H1 (cell line): ENCODE data around the gene ROM1. TPM values are rescaled to one million over a fixed set of nuclear protein-coding genes. Genes with fewer than 3 reads are reported as not detected.

Source experiments
- CTCF ChIA-PET: fragments of 300-600 bp; sonication (Branson Sonifier 250); formaldehyde crosslinking; loops from one replicate; lab custom pipeline; 2021; ENCODE audit not compliant: partially characterized antibody; lab: Charles Lee
- POLR2A ChIA-PET: fragments of 300-600 bp; sonication (Branson Sonifier 250); formaldehyde crosslinking; loops from one replicate; lab custom pipeline; 2021; ENCODE audit warnings: inconsistent platforms; ENCODE audit not compliant: partially characterized antibody; lab: Charles Lee
- DNase-seq, 2 experiments: peaks; one replicate each; pipeline versions ENCODE4 v3.0.0 to v3.0.0-alpha.2; 2010 to 2022; ENCODE audit warnings: low spot score in 2 of 2, low read depth in 1 of 2, mixed read lengths in 1 of 2
- FAIRE-seq: peaks from 2 replicates; lab custom pipeline; 2011; peaks lifted over from hg19 to GRCh38; lab: Jason Lieb, UNC
- H2AFZ ChIP-seq: 2 replicates; pipeline ENCODE4 v1.8.1; 2012; ENCODE audit warnings: low read length, inconsistent platforms
- H2AK5ac ChIP-seq: 2 replicates; pipeline ENCODE4 v1.6.1; 2013; ENCODE audit warnings: low read depth, low read length
- H2BK120ac ChIP-seq: replicated peaks from 2 replicates; pipeline ENCODE3; 2013; ENCODE audit warnings: low read depth, low read length, inconsistent platforms
- H2BK12ac ChIP-seq: 2 replicates; pipeline ENCODE4 v1.6.1; 2013; ENCODE audit warnings: low read depth, low read length
- H2BK15ac ChIP-seq: 2 replicates; pipeline ENCODE4 v1.6.1; 2013; ENCODE audit warnings: low read length
- H2BK20ac ChIP-seq: 2 replicates; pipeline ENCODE4 v1.6.1; 2013; ENCODE audit warnings: low read length
- H2BK5ac ChIP-seq: 2 replicates; pipeline ENCODE4 v1.6.1; 2013; ENCODE audit warnings: low read depth, low read length
- H3K14ac ChIP-seq: 2 replicates; pipeline ENCODE4 v1.6.1; 2013; ENCODE audit warnings: inconsistent platforms; ENCODE audit not compliant: insufficient read length
- H3K18ac ChIP-seq: 2 replicates; pipeline ENCODE4 v1.6.1; 2013; ENCODE audit warnings: low read length; ENCODE audit errors: extremely low read depth
- H3K23ac ChIP-seq: 2 replicates; pipeline ENCODE4 v1.6.1; 2013; ENCODE audit warnings: inconsistent platforms; ENCODE audit not compliant: insufficient read length
- H3K23me2 ChIP-seq: 2 replicates; pipeline ENCODE4 v1.6.1; 2013; ENCODE audit warnings: low read depth, low read length
- H3K27ac ChIP-seq: 2 replicates; pipeline ENCODE4 v1.6.1; 2011; ENCODE audit warnings: low read depth, low read length, inconsistent platforms
- H3K27me3 ChIP-seq, 4 experiments: replicated peaks in 1 of 4; 1 replicate in 1 of 4; 2 replicates in 3 of 4; pipeline versions ENCODE4 v1.6.1 to v1.8.1; 2011 to 2013; ENCODE audit warnings: low read length in 3 of 4, mild to moderate bottlenecking in 3 of 4, inconsistent platforms in 2 of 4, mixed read lengths in 2 of 4, moderate library complexity in 1 of 4; ENCODE audit not compliant: control insufficient read depth in 3 of 4, insufficient read depth in 3 of 4; ENCODE audit errors: extremely low read depth in 1 of 4
- H3K36me3 ChIP-seq, 4 experiments: 2 replicates each; pipeline versions ENCODE4 v1.6.1 to v1.8.1; 2011 to 2013; ENCODE audit warnings: mild to moderate bottlenecking in 4 of 4, low read length in 3 of 4, moderate library complexity in 2 of 4, control low read depth in 1 of 4, inconsistent platforms in 1 of 4; ENCODE audit not compliant: insufficient read depth in 4 of 4, control insufficient read depth in 2 of 4
- H3K4ac ChIP-seq: replicated peaks from 2 replicates; pipeline ENCODE3; 2013; ENCODE audit warnings: low read length, low read depth, mixed read lengths, inconsistent platforms; ENCODE audit not compliant: insufficient read length
- H3K4me1 ChIP-seq, 4 experiments: replicated peaks in 1 of 4; 1 replicate in 1 of 4; 2 replicates in 3 of 4; pipeline versions ENCODE4 v1.6.1 to v1.8.1; 2011 to 2013; ENCODE audit warnings: low read length in 3 of 4, inconsistent platforms in 2 of 4, mixed read lengths in 1 of 4; ENCODE audit not compliant: insufficient read depth in 4 of 4, control insufficient read depth in 3 of 4
- H3K4me2 ChIP-seq, 2 experiments: 2 replicates each; pipeline versions ENCODE4 v1.6.1 to v1.8.1; 2011 to 2013; ENCODE audit warnings: low read depth in 2 of 2, low read length in 2 of 2, control low read depth in 1 of 2, inconsistent platforms in 1 of 2, mild to moderate bottlenecking in 1 of 2; ENCODE audit not compliant: insufficient read depth in 1 of 2
- H3K4me3 ChIP-seq, 4 experiments: fragments of 200-600, 300-600 bp in 1 of 4; sonication (generic), shearing (Covaris generic), sonication (Bioruptor Twin) in 1 of 4; 2 replicates each; pipeline versions ENCODE4 v1.5.1 to v1.8.1; 2011 to 2016; ENCODE audit warnings: low read length in 4 of 4, low read depth in 3 of 4, control low read depth in 2 of 4, inconsistent platforms in 2 of 4, mild to moderate bottlenecking in 2 of 4, mixed read lengths in 1 of 4, moderate library complexity in 1 of 4; ENCODE audit not compliant: insufficient read depth in 2 of 4; ENCODE audit errors: extremely low read depth in 1 of 4
- H3K56ac ChIP-seq: replicated peaks from 2 replicates; pipeline ENCODE3; 2013; ENCODE audit warnings: low read depth, mild to moderate bottlenecking, mixed read lengths, low read length, inconsistent platforms; ENCODE audit not compliant: insufficient read length
- H3K79me1 ChIP-seq: 2 replicates; pipeline ENCODE4 v1.6.1; 2013; ENCODE audit warnings: low read depth, low read length, control low read depth
- H3K79me2 ChIP-seq, 2 experiments: 2 replicates each; pipeline versions ENCODE4 v1.6.1 to v1.8.1; 2012 to 2013; ENCODE audit warnings: low read length in 2 of 2, mild to moderate bottlenecking in 2 of 2, inconsistent platforms in 1 of 2; ENCODE audit not compliant: insufficient read depth in 2 of 2, control insufficient read depth in 1 of 2
- H3K9ac ChIP-seq, 4 experiments: replicated peaks in 1 of 4; 1 replicate in 1 of 4; 2 replicates in 3 of 4; pipeline versions ENCODE4 v1.6.1 to v1.8.1; 2011 to 2013; ENCODE audit warnings: low read depth in 3 of 4, low read length in 3 of 4, control low read depth in 2 of 4, mild to moderate bottlenecking in 2 of 4, moderate library complexity in 2 of 4, inconsistent platforms in 1 of 4; ENCODE audit errors: extremely low read depth in 1 of 4
- H3K9me3 ChIP-seq, 2 experiments: 2 replicates each; pipeline versions ENCODE4 v1.6.1 to v1.8.1; 2012 to 2013; ENCODE audit warnings: mild to moderate bottlenecking in 2 of 2, moderate library complexity in 2 of 2, control low read depth in 1 of 2, inconsistent platforms in 1 of 2, low read depth in 1 of 2, low read length in 1 of 2, mixed read lengths in 1 of 2; ENCODE audit not compliant: insufficient read depth in 2 of 2
- H4K20me1 ChIP-seq, 2 experiments: replicated peaks in 1 of 2; 2 replicates each; pipeline versions ENCODE3 to v1.8.1; 2011 to 2013; ENCODE audit warnings: inconsistent platforms in 2 of 2, low read length in 2 of 2, mild to moderate bottlenecking in 1 of 2; ENCODE audit not compliant: insufficient read depth in 2 of 2, control insufficient read depth in 1 of 2
- H4K5ac ChIP-seq: 2 replicates; pipeline ENCODE4 v1.6.1; 2013; ENCODE audit warnings: low read length, low read depth, mixed read lengths, inconsistent platforms; ENCODE audit not compliant: insufficient read length
- H4K8ac ChIP-seq: 2 replicates; pipeline ENCODE4 v1.8.0; 2013; ENCODE audit warnings: mild to moderate bottlenecking, moderate library complexity, low read length, inconsistent platforms; ENCODE audit not compliant: insufficient read depth; ENCODE audit errors: extremely low read depth
- H4K91ac ChIP-seq: replicated peaks from 2 replicates; pipeline ENCODE3; 2013; ENCODE audit warnings: low read length, mixed read lengths, inconsistent platforms; ENCODE audit not compliant: insufficient read length
- ASH2L ChIP-seq: fragments of 200-600, 300-600 bp; sonication (generic); IDR thresholded peaks from one replicate; pipeline ENCODE4 v1.7.1; 2017; ENCODE audit warnings: low read length
- CHD2 ChIP-seq: IDR thresholded peaks from 2 replicates; pipeline ENCODE4 v1.6.1; 2012; ENCODE audit warnings: low read length, improper control_type of control experiment
- EGR1 ChIP-seq: IDR thresholded peaks from 2 replicates; pipeline ENCODE4 v1.6.1; 2011; ENCODE audit warnings: low read depth, low read length, borderline replicate concordance
- HDAC6 ChIP-seq: IDR thresholded peaks from one replicate; pipeline ENCODE4 v1.7.1; 2012; ENCODE audit warnings: low read depth, mild to moderate bottlenecking, inconsistent platforms, low read length, moderate library complexity
- NANOG ChIP-seq: IDR thresholded peaks from 2 replicates; pipeline ENCODE4 v1.6.1; 2011; ENCODE audit warnings: low read length, low read depth, mild to moderate bottlenecking, inconsistent platforms; ENCODE audit not compliant: insufficient read depth, poor library complexity, severe bottlenecking
- POLR2A ChIP-seq, 2 experiments: IDR thresholded peaks; 1 replicate in 1 of 2; 2 replicates in 1 of 2; pipeline ENCODE4 v1.6.1; 2011; ENCODE audit warnings: low read depth in 2 of 2, low read length in 2 of 2, mild to moderate bottlenecking in 2 of 2; ENCODE audit errors: control extremely low read depth in 1 of 2
- RBBP5 ChIP-seq: IDR thresholded peaks from 2 replicates; pipeline ENCODE4 v1.7.1; 2012; ENCODE audit warnings: low read depth, mild to moderate bottlenecking, inconsistent platforms, low read length, moderate library complexity, borderline replicate concordance
- RXRA ChIP-seq: IDR thresholded peaks from 2 replicates; pipeline ENCODE4 v1.6.1; 2011; ENCODE audit warnings: low read depth, mild to moderate bottlenecking, low read length, moderate library complexity; ENCODE audit not compliant: insufficient read depth
- SIN3A ChIP-seq, 2 experiments: IDR thresholded peaks in 1 of 2; conservative IDR thresholded peaks in 1 of 2; 2 replicates each; pipeline ENCODE4 v1.6.1; 2011 to 2012; ENCODE audit warnings: low read length in 2 of 2, improper control_type of control experiment in 1 of 2, low read depth in 1 of 2, mild to moderate bottlenecking in 1 of 2
- SRF ChIP-seq: IDR thresholded peaks from 2 replicates; pipeline ENCODE4 v1.6.1; 2011; ENCODE audit warnings: mild to moderate bottlenecking, low read depth, low read length, moderate library complexity
- SUZ12 ChIP-seq: fragments of 200-600 bp; sonication (generic); IDR thresholded peaks from 2 replicates; pipeline ENCODE4 v1.6.1; 2012; ENCODE audit warnings: mild to moderate bottlenecking, inconsistent platforms, low read length, moderate library complexity, mixed read lengths
- TAF7 ChIP-seq: optimal IDR thresholded peaks from 2 replicates; pipeline ENCODE3; 2011; ENCODE audit warnings: low read depth, mild to moderate bottlenecking, inconsistent platforms, low read length, moderate library complexity, borderline replicate concordance
- WGBS, 2 experiments: shearing (Covaris generic) in 1 of 2; methylation state at CpG; one replicate each; pipeline versions ENCODE4 v1.1.6 to v1.1.7; 2013 to 2015; ENCODE audit warnings: low lambda C conversion rate in 2 of 2, mixed read lengths in 2 of 2, inconsistent platforms in 1 of 2, low coverage in 1 of 2, missing lambda C conversion rate in 1 of 2; ENCODE audit not compliant: insufficient replicate concordance in 2 of 2, insufficient coverage in 1 of 2, insufficient read length in 1 of 2; ENCODE audit errors: extremely low coverage in 1 of 2, missing lambda C conversion rate in 1 of 2; 5-methylcytosine and 5-hydroxymethylcytosine counted together
- polyA plus RNA-seq, 7 experiments: library from polyadenylated mRNA; depleted of rRNA in 3 of 7; stranded (reverse) in 5 of 7; unstranded in 2 of 7; fragments of >200 nt in 5 of 7; fragments of 200-250 nt in 2 of 7; gene quantifications; 1 replicate in 5 of 7; 2 replicates in 1 of 7; 4 replicates in 1 of 7; pipeline versions ENCODE4 v1.2.1 to v1.2.3, GENCODE V29; 2011 to 2013; ENCODE audit warnings: missing spikeins in 2 of 7, mixed read lengths in 2 of 7
- total RNA-seq: library from RNA; stranded (reverse); fragmentation: NEBNext Ultra II Directional; extraction: Animal tissue kit (Norgen Biotek cat#: 25700); gene quantifications from 2 replicates; pipeline ENCODE4 v1.2.1, GENCODE V29; 2021

The ROM1 gene
- total and polyA plus RNA-seq, 2 of the 8 experiments (the other 6 are each of a cell fraction or from before 2014, with no cell fraction given): 0.86 to 2.2 TPM

GRCh38 chr11:62648185-62648966 lies 35.3 kb downstream of the ROM1 start:
- H2BK12ac ChIP-seq: no peak overlapping the region
- peaks cover 10% of the 10 kb centered on the region for H3K79me1 ChIP-seq
- H2AK5ac ChIP-seq: no peak overlapping the region
- POLR2A ChIA-PET: interaction anchor here (0.6 to 50.4 kb wide), 15 partner anchors 8 to 850 kb away, joined by 3 to 2041 read pairs (median 3); partner anchors contain the start of genes B3GAT3, BSCL2, C11orf98 and CSKMT
- H3K4me2 ChIP-seq: no peak overlapping the region
- H3K79me2 ChIP-seq: peaks cover 15 to 51% of the 10 kb centered on the region in 2 experiments
- H3K9ac ChIP-seq: no peak overlapping the region
- no peaks in the 10 kb centered on the region; a peak in 2 of 7 replicates for H3K4me1 ChIP-seq
- no peak for DNase-seq
- H3K23ac ChIP-seq: no peak overlapping the region
- H4K8ac ChIP-seq: no peak overlapping the region
- no peak for FAIRE-seq
- peaks cover 8% of the 10 kb centered on the region for H3K23me2 ChIP-seq
- H4K5ac ChIP-seq: no peak overlapping the region
- H2AFZ ChIP-seq: no peak overlapping the region
- no peak overlapping the region for H3K4ac ChIP-seq
- H3K18ac ChIP-seq: no peak overlapping the region
- no peak overlapping the region for H3K4me3 ChIP-seq
- 98% methylated on average over 24 of the region's 24 CpGs; no CpG with 5 or more reads in 1 of the 2 experiments for WGBS, 2 experiments
- no peak overlapping the region for H2BK20ac ChIP-seq
- H4K20me1 ChIP-seq: peaks cover 3 to 23% of the 10 kb centered on the region in 2 experiments
- no peaks in the 10 kb centered on the region for H3K9me3 ChIP-seq
- H2BK15ac ChIP-seq: no peak overlapping the region
- CTCF ChIA-PET: interaction anchor here (0.6 to 3.2 kb wide), 15 partner anchors 13 to 121 kb away, joined by 3 to 14 read pairs (median 3); partner anchors contain the start of genes C11orf98, CSKMT and LRRN4CL
- no peak overlapping the region for H3K14ac ChIP-seq
- no peak overlapping the region for H2BK5ac ChIP-seq
- H4K91ac ChIP-seq: no peak overlapping the region
- no peak overlapping the region for H2BK120ac ChIP-seq
- H3K27ac ChIP-seq: no peak overlapping the region
- no peak overlapping the region for H3K56ac ChIP-seq
- H3K36me3 ChIP-seq: peaks cover 0 to 23% (median 7%) of the 10 kb centered on the region in 4 experiments; a peak in 5 of 8 replicates
- no peaks in the 10 kb centered on the region for H3K27me3 ChIP-seq
- TF ChIP-seq HDAC6 (no peak), SIN3A (conservative IDR thresholded peaks at IDR 0.05 in 1 of 2, IDR thresholded peaks at IDR 0.05 in 1 of 2; ENCODE audit: low read depth in 1 of 2, low read length in 2 of 2) (no peak), RXRA (no peak), ASH2L (no peak), SUZ12 (no peak), NANOG (no peak), EGR1 (no peak), POLR2A (IDR thresholded peaks at IDR 0.05; ENCODE audit: control extremely low read depth in 1 of 2, low read depth in 2 of 2, low read length in 2 of 2) (no peak), TAF7 (no peak), SRF (no peak), RBBP5 (no peak), CHD2 (no peak)
